GM08714 (cell line): ENCODE data around the gene TIMM22.

Experiments used
- H3K4me3 ChIP-seq: fragments of 200-500 bp; sonication (Bioruptor generic); 2 replicates; pipeline ENCODE4 v1.5.1; 2014; ENCODE audit warnings: mild to moderate bottlenecking, low read length, inconsistent platforms
- ZNF274 ChIP-seq: IDR thresholded peaks from 2 replicates; pipeline ENCODE4 v1.6.1; 2012; ENCODE audit warnings: mild to moderate bottlenecking, low read depth, low read length

TIMM22 gene

GRCh38 chr17:1002771-1003555, 6.0 kb downstream of the TIMM22 start:
- TF ChIP-seq ZNF274, result no peak
- no peak overlapping the region for H3K4me3 ChIP-seq

- no peak for TF ChIP-seq ZNF274
- H3K4me3 ChIP-seq, result no peak overlapping the region
Measured at GRCh38 chr17:1003633-1003971, 6.7 kb downstream of the TIMM22 start.

GRCh38 chr17:1003972-1004768, 7.2 kb downstream of the TIMM22 start:
- H3K4me3 ChIP-seq, result no peak overlapping the region
- no peak for TF ChIP-seq ZNF274

- no peak overlapping the region for H3K4me3 ChIP-seq
- TF ChIP-seq ZNF274, result no peak
Measured at GRCh38 chr17:1004769-1005295, 7.9 kb downstream of the TIMM22 start.

- H3K4me3 ChIP-seq, result no peak overlapping the region
- no peak for TF ChIP-seq ZNF274
Measured at GRCh38 chr17:1005361-1005946, 8.5 kb downstream of the TIMM22 start.

GRCh38 chr17:1006054-1006453, 9.1 kb downstream of the TIMM22 start:
- no peak overlapping the region for H3K4me3 ChIP-seq
- no peak for TF ChIP-seq ZNF274

GRCh38 chr17:1007310-1008007, 10.5 kb downstream of the TIMM22 start:
- TF ChIP-seq ZNF274, result no peak
- no peak overlapping the region for H3K4me3 ChIP-seq

GRCh38 chr17:1008008-1008761, 11.3 kb downstream of the TIMM22 start:
- H3K4me3 ChIP-seq, result no peak overlapping the region
- TF ChIP-seq ZNF274, result no peak

- TF ChIP-seq ZNF274, result no peak
- no peak overlapping the region for H3K4me3 ChIP-seq
Measured at GRCh38 chr17:1009229-1010085, 12.5 kb downstream of the TIMM22 start.

- no peak overlapping the region for H3K4me3 ChIP-seq
- TF ChIP-seq ZNF274, result no peak
Measured at GRCh38 chr17:1010086-1010450, 13.1 kb downstream of the TIMM22 start.

- H3K4me3 ChIP-seq, result no peak overlapping the region
- no peak for TF ChIP-seq ZNF274
Measured at GRCh38 chr17:1010586-1010985, 13.7 kb downstream of the TIMM22 start.

- H3K4me3 ChIP-seq, result no peak overlapping the region
- TF ChIP-seq ZNF274, result no peak
Measured at GRCh38 chr17:1011138-1011537, 14.2 kb downstream of the TIMM22 start.
